GM18505 (cell line): ENCODE results near the gene TEX44.

Experiments
- ATAC-seq: cut with Tn5 transposase; IDR thresholded peaks from one replicate; pipeline ENCODE4 v1.9.1; 2021; ENCODE audit not compliant: unreplicated experiment
- POLR2A ChIP-seq: IDR thresholded peaks from 4 replicates; pipeline ENCODE4 v1.6.1; 2011; ENCODE audit warnings: borderline replicate concordance; ENCODE audit not compliant: insufficient read depth, insufficient read length; ENCODE audit errors: extremely low read depth

Gene TEX44

DNA sequence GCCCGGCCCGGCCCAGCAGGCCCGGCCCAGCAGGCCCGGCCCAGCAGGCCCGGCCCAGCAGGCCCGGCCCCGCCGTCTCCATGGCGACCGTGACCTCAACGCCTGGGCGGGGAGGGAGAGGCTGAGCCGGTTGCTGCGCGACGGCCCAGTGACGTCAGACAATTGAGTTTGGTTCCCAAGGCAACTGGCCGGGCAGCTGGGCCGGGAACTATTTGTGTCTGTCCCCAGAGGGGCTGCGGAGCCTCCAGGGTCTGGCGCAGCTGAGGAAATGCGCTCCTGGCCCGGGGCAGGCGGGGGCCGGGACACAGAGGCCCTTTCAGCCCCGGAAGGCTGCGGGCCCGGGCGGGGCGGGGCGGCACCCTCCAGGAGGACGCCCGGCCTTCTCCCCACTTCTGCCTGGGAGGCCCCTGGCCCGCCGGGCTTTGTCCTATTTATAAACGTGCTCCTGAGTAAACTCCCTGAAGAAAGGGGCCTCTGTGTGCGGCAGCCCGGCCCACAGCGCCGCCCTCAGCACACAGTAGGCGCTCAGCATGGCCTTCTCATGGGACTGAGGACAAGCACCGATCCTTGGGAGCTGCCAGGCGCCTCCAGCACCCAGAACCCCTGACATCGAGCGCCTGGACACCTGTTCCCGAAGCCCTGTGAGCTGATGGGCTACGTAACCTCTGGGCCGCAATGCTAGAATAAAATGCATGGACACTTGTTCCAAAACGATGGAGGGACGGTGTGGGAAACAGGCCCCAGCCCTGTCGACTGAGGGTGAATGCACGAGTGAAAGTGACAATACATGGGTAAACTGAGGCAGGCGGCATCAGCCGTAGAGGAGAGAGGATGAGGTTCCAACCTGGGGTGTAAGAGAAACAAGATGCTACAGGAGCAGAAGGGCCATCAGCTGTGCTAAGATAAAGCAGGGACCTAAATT is 12.3 kb downstream of the TEX44 start:
- no peak for TF ChIP-seq POLR2A
- ATAC-seq = peak; percentile 81

GRCh38 chr2:231605607-231606091 is 13.0 kb downstream of the TEX44 start:
- no peak for TF ChIP-seq POLR2A
- no peak for ATAC-seq

DNA sequence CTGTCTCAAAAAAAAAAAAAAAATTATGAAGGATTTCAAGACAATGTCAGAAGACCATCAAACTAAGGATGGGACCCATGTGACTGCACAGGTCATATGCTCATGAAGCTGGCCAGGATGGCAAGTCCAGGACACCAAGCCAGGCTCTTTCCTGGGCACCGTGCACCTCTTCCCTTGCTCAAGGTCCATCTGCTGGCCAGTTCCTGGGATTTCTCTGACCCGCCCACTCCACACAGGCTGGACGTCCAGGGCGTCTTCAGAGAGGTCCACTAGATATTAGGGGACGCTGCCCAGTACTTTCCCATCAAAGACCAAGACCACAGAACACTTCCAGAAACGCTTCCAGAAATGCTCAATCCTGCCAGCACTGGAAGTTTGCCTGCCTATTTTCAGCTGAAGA is 14.3 kb downstream of the TEX44 start:
- ATAC-seq = no peak
- no peak for TF ChIP-seq POLR2A

DNA sequence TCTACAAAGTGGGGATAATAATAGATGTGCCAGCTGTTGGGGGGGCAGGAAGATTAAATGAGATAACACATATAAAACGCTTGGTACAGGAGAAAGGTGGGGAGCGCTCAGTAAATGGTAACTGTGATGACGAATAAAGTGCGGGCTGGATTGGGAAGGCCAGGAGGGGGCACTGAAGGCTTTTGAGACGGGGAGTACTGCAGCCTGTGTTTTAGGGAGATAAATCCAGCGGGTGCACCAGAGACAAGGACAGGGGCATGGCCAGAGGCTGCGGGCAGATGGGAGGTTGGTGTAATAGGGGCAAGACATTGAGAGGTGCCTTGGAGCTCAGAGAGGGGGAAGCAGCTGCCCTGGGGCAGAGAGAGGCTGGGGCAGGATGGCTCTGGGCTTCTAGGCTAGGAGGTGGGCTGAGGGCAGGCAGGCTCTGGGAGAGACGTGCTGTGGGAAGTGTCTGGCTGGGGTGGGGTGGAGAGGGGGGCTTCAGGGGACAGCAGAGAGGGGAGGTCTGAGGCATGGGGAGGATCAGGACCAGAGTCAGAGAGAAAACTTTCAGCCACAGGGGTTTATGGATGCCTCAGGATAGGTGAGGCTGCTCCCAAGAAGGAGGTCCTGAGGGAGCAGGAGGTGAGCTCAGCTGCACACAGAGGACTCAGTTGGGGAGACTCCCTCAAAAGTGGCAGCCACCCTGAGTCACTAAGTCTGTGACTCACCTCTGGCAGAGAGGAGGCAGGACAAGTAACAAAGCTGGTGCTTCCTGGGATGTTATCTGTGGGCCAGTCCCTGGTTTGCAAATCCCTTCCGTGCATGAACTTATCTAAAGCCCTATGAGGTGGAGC is 18.8 kb downstream of the TEX44 start:
- ATAC-seq = no peak
- no peak for TF ChIP-seq POLR2A

- TF ChIP-seq POLR2A = no peak
- no peak for ATAC-seq
Measured at GRCh38 chr2:231612109-231612455, 19.4 kb downstream of the TEX44 start.

DNA sequence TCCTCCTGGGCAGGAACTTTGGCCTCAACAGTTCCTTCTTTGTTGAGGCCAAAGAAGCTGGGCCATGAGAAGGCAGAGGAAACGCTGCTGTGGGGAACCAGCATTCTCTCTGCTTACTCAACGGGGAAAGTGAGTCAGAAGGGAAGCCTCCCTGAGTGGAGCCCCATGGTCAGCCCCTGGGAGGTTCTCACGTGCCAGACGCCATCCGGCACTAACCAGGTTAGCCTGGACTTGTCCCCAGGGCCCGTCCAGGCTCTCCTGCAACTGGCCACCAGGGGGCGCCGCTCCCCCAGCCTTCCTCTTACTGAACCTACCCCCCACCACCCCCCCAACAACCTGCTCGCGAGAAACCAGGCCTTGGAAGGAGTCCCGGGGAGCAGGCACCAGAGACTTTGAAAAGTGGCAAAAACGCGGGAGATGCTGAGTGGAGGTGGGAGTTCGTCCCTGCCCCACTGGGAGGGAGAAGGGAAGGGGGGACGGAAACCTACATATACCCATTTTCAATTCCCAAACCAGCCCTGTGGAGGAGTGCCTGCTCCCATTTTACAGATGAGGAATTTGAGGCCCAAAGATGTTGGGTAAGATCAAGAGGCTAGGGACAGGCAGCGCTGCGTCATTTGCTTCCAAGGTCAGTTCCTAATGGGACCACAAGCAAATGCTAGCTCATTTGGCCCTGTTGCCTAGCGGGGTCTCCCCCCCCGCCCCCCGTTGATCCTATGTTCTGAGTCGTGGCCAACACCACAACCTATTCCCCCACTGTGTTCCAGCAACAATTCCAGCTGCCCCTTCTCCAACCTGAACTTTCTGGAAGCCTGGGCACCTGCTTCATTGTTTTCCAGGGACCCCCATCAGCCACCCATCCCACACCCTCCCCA is 20.0 kb downstream of the TEX44 start:
- no peak for TF ChIP-seq POLR2A
- no peak for ATAC-seq

DNA sequence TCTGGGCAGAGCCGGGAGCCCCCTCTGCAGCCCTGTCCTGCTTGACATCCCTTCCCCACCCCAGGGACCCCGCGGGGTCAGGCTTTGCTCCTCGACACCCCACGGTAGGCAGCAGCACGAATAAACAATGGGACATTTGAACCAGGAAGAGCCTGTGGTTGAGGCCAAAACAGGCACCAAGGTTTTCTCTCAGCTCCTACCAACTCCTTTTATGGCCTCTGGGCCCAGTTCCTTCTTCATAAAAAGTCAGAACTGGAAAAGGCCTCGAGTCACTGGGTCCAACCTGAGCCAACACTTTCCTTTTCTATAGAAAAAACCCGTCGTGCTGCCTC is 20.6 kb downstream of the TEX44 start:
- peak; percentile 1 for ATAC-seq
- no peak for TF ChIP-seq POLR2A

- TF ChIP-seq POLR2A = peak; percentile 83
- ATAC-seq = peak; percentile 68
Measured at GRCh38 chr2:231613663-231614558, 21.2 kb downstream of the TEX44 start.

- ATAC-seq = peak; percentile 2
- no peak for TF ChIP-seq POLR2A
Measured at GRCh38 chr2:231614559-231615057, 21.9 kb downstream of the TEX44 start.

DNA sequence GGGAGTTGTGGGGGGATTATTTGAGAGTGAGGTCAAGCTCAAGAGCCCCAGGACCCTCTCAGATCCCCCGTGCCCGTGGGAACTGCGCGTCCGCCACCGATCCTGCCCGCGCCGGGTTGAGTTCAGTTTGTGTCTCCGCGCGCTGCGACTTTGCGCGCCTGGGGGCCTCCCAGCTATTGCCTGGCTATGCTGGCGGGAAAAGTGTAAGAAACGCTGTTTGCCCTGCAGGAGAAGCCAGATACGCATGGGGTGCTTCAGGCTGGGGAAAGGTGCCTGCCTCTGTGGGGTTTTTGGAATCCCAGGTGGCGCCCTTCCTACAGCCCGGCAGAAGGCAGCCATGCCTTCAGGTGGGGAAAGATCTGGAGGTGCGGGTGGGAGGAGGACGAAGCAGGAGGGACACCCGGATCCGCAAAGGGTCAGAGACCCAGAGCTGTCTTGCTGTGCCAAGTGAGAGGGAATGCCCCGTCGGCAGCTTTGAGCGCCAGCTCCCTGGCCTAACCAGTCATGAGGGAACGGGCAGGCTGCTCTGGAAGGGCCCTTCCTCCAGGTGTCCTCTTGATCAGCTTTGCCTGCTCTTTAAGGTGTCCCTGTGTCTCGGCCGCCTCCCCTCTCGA is 22.5 kb downstream of the TEX44 start:
- ATAC-seq = no peak
- TF ChIP-seq POLR2A = no peak

GRCh38 chr2:231616296-231616695 is 23.6 kb downstream of the TEX44 start:
- TF ChIP-seq POLR2A = no peak
- ATAC-seq = no peak

DNA sequence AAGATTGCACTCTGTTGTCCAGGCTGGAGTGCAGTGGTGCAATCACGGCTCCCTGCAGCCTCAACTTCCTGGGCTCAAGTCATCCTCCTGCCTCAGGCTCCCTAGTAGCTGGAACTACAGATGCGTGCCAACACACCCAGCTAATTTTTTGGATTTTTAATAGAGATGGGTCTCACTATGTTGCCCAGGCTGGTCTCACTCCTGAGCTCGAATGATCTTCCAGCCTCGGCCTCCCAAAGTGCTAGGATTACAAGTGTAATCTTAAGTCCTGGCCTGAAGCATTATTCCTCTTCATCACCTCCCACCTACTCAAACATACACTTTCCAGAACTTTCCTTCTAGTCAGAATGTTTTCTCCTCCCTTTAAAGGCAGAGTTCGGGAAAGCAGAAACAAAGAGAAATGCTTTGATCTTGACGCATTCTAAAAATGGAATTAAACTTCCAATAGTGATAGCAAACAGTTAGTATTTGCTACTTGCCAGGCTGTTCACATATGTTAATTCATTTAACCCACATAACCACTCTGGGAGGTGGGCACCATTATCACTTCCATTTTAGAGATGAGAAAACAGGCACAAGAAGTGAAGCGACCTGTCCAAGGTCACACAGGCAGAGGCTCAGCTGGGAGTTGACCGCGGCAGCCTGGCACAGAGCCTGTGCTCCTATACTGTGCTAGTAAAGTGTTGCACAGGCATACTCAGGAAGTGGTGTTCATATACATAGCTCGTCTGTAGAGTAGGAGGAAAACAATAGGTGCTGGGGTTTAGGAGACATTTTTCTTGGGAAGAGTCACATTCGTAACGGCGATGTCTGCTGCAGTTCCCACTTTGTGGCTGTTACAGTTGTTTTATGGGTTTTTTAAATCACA is 24.6 kb downstream of the TEX44 start:
- ATAC-seq = no peak
- TF ChIP-seq POLR2A = no peak
